NCI-H1048 (cell line): ENCODE results near the gene GTF3C4.

Experiments
- DNase-seq: peaks from one replicate; lab custom pipeline; 2025; lab: John Stamatoyannopoulos, UW

The GTF3C4 gene

DNA sequence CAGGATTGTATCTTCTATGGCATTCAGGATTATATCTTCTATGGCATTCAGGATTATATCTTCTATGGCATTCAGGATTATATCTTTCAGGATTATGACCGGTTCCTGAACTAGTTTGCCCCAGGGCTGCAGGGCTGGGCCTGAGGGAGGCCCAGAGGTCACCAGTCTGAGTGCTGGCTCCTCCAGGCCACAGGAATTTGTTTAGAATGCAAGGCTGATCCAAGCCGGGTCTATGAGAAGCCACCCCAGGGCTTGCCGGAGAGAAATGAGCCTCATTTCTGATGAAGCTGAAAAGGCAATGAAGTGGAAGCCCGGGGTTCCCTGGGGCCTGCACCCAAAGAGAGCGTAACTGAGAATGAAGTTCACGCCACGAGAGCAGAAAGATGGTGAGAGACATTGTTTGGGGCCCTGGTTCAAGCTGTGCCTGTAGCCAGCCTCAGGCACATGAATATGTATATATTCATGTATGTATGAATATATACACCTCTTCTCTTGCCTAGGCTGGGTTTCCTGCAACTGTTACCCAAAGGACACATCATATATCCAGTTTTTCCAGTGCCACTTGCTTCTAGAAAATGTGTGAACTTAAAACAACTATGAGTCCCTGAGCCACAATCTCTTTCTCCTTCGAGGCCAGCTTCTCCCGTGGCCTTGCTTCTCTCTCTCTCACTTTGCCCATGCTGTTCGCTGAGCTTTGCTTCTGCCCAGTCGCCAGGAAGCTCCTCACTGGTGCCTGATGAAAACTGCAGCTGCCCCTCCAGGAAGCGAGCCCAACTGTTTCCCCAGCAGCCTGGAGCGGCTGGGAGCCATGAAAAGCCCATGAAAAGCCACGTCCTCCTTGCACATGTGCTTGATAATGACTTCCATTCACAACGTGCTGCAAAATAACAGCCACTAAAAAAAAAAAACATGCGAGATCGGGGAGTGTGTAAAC, 62.3 kb downstream of the GTF3C4 start:
- DNase-seq = no peak

DNA sequence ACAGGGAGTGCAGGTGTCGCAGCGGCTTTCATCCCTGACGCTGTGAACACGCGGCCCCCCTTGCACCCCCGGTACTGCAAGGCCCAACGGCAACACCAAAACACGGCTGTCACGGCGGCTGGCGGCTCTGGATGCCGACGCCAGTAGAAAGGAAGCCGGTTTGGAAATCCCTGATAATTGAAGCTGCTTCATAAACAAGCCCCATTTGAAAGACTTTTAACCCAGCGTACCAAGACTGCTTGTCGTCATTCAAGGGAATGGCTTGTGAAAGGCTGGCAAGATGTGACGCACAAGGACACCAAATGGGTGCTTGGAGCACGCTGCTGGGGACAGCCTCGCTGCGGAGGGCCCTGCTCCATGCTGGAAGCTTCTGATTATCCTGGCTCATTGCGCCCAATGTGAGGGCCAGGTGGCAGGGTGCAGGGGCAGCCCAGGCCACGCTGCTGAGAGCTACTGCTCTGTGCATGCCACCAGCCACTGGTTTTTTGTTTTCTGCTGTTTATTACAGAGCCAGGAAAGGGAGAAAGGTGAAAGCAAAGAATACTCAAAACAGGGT, 63.1 kb downstream of the GTF3C4 start:
- no peak for DNase-seq

DNA sequence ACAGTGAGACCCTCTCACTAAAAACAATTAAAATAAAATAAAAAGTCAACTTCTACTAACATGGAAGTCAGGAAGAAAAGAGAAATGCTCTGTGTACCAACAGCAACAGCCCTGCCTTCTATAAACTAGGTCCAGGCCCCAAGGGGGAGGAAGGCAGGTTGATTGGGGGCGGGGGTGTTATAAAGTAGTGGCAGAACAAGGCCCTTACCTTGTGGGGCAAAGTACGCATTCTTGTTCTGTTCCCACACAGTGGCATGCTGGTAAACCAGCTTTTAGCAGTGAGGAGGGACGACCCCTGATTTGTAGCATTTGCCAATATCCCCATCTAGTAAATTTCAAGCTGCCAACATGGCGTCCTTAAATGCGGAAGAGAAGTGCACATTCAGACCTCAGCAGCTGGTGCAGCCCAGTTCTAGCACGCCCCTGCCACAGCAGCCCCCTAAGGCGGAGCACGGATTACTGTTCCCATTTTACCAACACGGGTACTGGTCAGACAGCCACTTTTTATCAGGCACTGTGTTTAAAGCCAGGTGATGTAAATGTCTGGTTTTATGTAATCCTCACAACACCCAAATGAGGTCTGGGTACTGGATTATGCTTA, 69.5 kb downstream of the GTF3C4 start:
- DNase-seq = no peak

DNA sequence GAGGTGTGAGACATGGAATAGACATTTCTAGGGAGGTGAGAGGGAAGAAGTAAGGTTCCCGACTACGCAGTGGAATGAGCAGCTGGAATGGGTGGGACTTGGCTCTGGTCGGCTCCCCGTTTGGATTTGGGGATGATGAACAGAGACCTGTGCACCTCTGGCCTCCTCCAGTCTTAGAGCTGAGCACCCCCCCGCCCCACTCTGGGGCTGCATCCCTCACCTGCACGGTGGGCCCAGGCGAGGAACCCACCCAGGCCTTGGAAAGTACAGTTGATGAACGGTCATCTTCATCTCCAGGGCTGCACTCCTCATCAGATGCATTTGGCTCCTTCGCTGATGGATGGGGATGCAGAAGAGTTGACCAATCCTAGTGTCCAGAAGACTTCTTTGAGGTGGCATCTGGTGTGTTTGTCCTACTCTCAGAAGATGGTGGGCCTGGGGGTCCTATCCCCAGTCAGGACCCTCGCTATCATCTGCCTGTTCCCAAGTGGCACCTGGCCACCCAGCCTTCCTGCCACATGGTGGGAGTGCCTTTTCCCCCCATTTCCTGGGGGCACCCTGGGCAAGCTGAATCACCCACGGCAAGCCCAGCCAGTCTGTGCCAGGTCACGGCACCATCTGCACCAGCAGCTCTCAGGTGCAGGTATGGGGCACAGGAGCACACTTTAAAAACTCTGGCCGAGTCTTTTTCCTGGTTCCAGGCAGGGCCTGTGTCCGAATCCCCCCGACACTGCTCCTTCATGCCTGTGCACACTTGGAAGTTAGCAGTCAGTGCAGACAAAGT, 70.5 kb downstream of the GTF3C4 start:
- DNase-seq = no peak

DNA sequence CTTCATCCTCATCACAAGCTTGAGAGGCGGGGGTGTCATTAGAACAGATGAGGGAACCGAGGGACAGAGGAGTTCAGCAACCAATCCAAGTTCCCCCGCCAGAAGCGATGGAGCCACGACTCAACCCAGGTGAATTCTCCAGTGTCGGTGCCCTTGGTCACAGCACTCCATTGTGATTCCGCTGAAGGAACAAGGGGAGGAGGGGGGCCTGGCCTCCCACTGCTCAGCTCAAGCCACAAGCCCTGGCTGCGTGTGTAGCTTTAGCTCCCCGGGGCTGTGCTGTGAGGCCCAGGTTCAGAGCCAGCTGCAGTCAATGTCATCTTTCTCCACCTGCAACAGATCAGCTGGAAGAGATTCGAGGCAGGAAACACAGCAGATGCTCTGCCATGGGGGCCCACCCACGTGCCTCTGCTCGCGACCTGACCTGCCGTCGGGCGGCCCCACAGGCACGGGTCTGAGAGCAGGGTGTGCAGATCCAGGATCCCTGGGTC, 72.6 kb downstream of the GTF3C4 start:
- DNase-seq = no peak

DNA sequence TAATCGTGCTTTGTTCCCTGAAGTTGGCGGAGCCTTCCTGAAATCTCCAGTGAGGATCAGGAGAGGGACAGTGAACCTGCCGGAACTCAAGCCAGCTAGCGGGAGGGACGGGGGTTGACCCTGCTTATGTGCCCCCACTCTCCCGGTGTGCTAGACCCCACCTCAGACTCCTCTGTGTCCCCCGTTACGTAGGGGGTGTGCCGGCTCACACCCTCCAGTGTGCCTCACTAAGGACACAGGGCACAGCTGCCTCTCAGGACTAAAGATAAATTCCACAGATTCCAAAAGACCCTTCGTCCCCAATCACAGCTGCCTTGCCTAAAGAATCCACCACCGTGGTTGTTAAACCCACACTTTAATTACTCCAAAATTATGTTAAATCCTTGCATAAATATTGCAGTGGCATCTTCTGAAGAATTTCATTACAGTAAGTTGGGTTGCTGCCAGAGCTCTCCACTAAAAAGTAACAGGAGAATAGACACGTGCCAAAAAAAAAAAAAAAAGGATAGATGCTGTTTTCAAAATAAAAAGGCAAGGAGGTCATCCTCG, 73.7 kb downstream of the GTF3C4 start:
- DNase-seq = no peak
